Astrocyte (in vitro differentiated cells and primary cell): ENCODE data around the gene ATP8A1.

Experiments used
- CTCF ChIP-seq: IDR thresholded peaks from 2 replicates; pipeline ENCODE4 v1.5.1; 2011; ENCODE audit warnings: low read depth, mild to moderate bottlenecking, inconsistent platforms, low read length, moderate library complexity; ENCODE audit not compliant: insufficient read depth
- EZH2 ChIP-seq: IDR thresholded peaks from 2 replicates; pipeline ENCODE4 v1.6.1; 2012; ENCODE audit warnings: mild to moderate bottlenecking, low read length, inconsistent platforms; ENCODE audit not compliant: insufficient read depth

- TF ChIP-seq CTCF, result no peak
- TF ChIP-seq EZH2, result no peak
Observed at GRCh38 chr4:42683393-42683792, 26.5 kb upstream of the ATP8A1 start.
